ENCODE results near the gene PCBP3. TPM values are rescaled to one million over a fixed set of nuclear protein-coding genes. Genes with fewer than 3 reads are reported as not detected.

PCBP3 gene
- total RNA-seq, 1 experiment from 2014 or later = 3.7 TPM

- ChIA-PET CTCF (interaction anchor here (0.8 kb wide), 1 partner anchor 231 kb away, joined by 4 read pairs; no protein-coding TSS in a partner anchor), POLR2A (interaction anchor here (1.2 kb wide), 1 partner anchor 231 kb away, joined by 3 read pairs; no protein-coding TSS in a partner anchor)
- DNase-seq (ENCODE audit: unreplicated experiment) = no peak
- no peaks in the 10 kb centered on the region for H3K36me3 Mint-ChIP-seq (ENCODE audit: insufficient read depth, unreplicated experiment)
- intact Hi-C loops (cut with micrococcal nuclease) = no loop called here
- H3K4me3 Mint-ChIP-seq (ENCODE audit: unreplicated experiment) = no peak overlapping the region
- H3K27me3 Mint-ChIP-seq (ENCODE audit: insufficient read depth, unreplicated experiment) = peaks cover 28% of the 10 kb centered on the region
- no peaks in the 10 kb centered on the region for H3K9me3 Mint-ChIP-seq (ENCODE audit: unreplicated experiment)
- H3K27ac Mint-ChIP-seq (ENCODE audit: low read depth, unreplicated experiment) = no peak overlapping the region
- no TSS peak for BruUV-seq (replicated peaks)
- peaks cover 6% of the 10 kb centered on the region for H3K4me1 Mint-ChIP-seq (ENCODE audit: insufficient read depth, unreplicated experiment)
- no peak for TF ChIP-seq CTCF (IDR thresholded peaks at IDR 0.05; ENCODE audit: unreplicated experiment)
Observed at GRCh38 chr21:45787371-45787770, 143.8 kb downstream of the PCBP3 start.

GRCh38 chr21:45788198-45788597 lies 144.7 kb downstream of the PCBP3 start:
- no peaks in the 10 kb centered on the region for H3K9me3 Mint-ChIP-seq (ENCODE audit: unreplicated experiment)
- BruUV-seq (replicated peaks) = no TSS peak
- POLR2A ChIA-PET = no interaction called here
- CTCF ChIA-PET = no interaction called here
- no peak overlapping the region for H3K27ac Mint-ChIP-seq (ENCODE audit: low read depth, unreplicated experiment)
- peaks cover 6% of the 10 kb centered on the region for H3K4me1 Mint-ChIP-seq (ENCODE audit: insufficient read depth, unreplicated experiment)
- no peak for DNase-seq (ENCODE audit: unreplicated experiment)
- no peaks in the 10 kb centered on the region for H3K36me3 Mint-ChIP-seq (ENCODE audit: insufficient read depth, unreplicated experiment)
- no peak overlapping the region for H3K4me3 Mint-ChIP-seq (ENCODE audit: unreplicated experiment)
- intact Hi-C loops (cut with micrococcal nuclease) = no loop called here
- peaks cover 36% of the 10 kb centered on the region for H3K27me3 Mint-ChIP-seq (ENCODE audit: insufficient read depth, unreplicated experiment)
- no peak for TF ChIP-seq CTCF (IDR thresholded peaks at IDR 0.05; ENCODE audit: unreplicated experiment)

- H3K27ac Mint-ChIP-seq (ENCODE audit: low read depth, unreplicated experiment) = no peak overlapping the region
- ChIA-PET CTCF (no interaction called here), POLR2A (no interaction called here)
- DNase-seq (ENCODE audit: unreplicated experiment) = no peak
- H3K4me1 Mint-ChIP-seq (ENCODE audit: insufficient read depth, unreplicated experiment) = peaks cover 6% of the 10 kb centered on the region
- no peaks in the 10 kb centered on the region for H3K36me3 Mint-ChIP-seq (ENCODE audit: insufficient read depth, unreplicated experiment)
- intact Hi-C loops (cut with micrococcal nuclease) = no loop called here
- peaks cover 43% of the 10 kb centered on the region for H3K27me3 Mint-ChIP-seq (ENCODE audit: insufficient read depth, unreplicated experiment)
- BruUV-seq (replicated peaks) = no TSS peak
- H3K4me3 Mint-ChIP-seq (ENCODE audit: unreplicated experiment) = no peak overlapping the region
- TF ChIP-seq CTCF (IDR thresholded peaks at IDR 0.05; ENCODE audit: unreplicated experiment) = no peak
- H3K9me3 Mint-ChIP-seq (ENCODE audit: unreplicated experiment) = no peaks in the 10 kb centered on the region
Observed at GRCh38 chr21:45788637-45789506, 145.3 kb downstream of the PCBP3 start.

GRCh38 chr21:45790427-45790826 lies 146.9 kb downstream of the PCBP3 start:
- H3K4me3 Mint-ChIP-seq (ENCODE audit: unreplicated experiment) = no peak overlapping the region
- no TSS peak for BruUV-seq (replicated peaks)
- H3K27ac Mint-ChIP-seq (ENCODE audit: low read depth, unreplicated experiment) = no peak overlapping the region
- H3K9me3 Mint-ChIP-seq (ENCODE audit: unreplicated experiment) = no peaks in the 10 kb centered on the region
- peaks cover 43% of the 10 kb centered on the region for H3K27me3 Mint-ChIP-seq (ENCODE audit: insufficient read depth, unreplicated experiment)
- no peak for TF ChIP-seq CTCF (IDR thresholded peaks at IDR 0.05; ENCODE audit: unreplicated experiment)
- ChIA-PET CTCF (no interaction called here), POLR2A (no interaction called here)
- DNase-seq (ENCODE audit: unreplicated experiment) = no peak
- H3K4me1 Mint-ChIP-seq (ENCODE audit: insufficient read depth, unreplicated experiment) = peaks cover 6% of the 10 kb centered on the region
- intact Hi-C loops (cut with micrococcal nuclease) = no loop called here
- no peaks in the 10 kb centered on the region for H3K36me3 Mint-ChIP-seq (ENCODE audit: insufficient read depth, unreplicated experiment)
